GM21723 (cell line): ENCODE results near the gene FOLH1.
"Not testable (repeated sequence)": the region's sequence is repeated elsewhere in the genome, so short reads cannot be mapped to it uniquely, and the experiment has no call there.

ENCODE experiments used
- ATAC-seq: cut with Tn5 transposase; IDR thresholded peaks from one replicate; pipeline ENCODE4 v1.9.1; 2021; ENCODE audit warnings: mild to moderate bottlenecking, moderate library complexity; ENCODE audit not compliant: unreplicated experiment

Gene FOLH1

GRCh38 chr11:49184756-49185155 is 23.6 kb downstream of the FOLH1 start:
- ATAC-seq = not testable (repeated sequence)

GRCh38 chr11:49177936-49178335 is 30.5 kb downstream of the FOLH1 start:
- ATAC-seq = not testable (repeated sequence)

GRCh38 chr11:49175378-49175777 is 33.0 kb downstream of the FOLH1 start:
- ATAC-seq = not testable (repeated sequence)

- ATAC-seq = not testable (repeated sequence)
These were observed 33.6 kb downstream of the FOLH1 start for GRCh38 chr11:49174691-49175366.

GRCh38 chr11:49171613-49172012 is 36.8 kb downstream of the FOLH1 start:
- ATAC-seq = not testable (repeated sequence)

- ATAC-seq = not testable (repeated sequence)
These were observed 38.8 kb downstream of the FOLH1 start for GRCh38 chr11:49169579-49169978.

GRCh38 chr11:49168992-49169391 is 39.4 kb downstream of the FOLH1 start:
- not testable (repeated sequence) for ATAC-seq

GRCh38 chr11:49151211-49151610 is 57.2 kb downstream of the FOLH1 start:
- ATAC-seq = no peak

- not testable (repeated sequence) for ATAC-seq
These were observed 106.0 kb downstream of the FOLH1 start for GRCh38 chr11:49102356-49102755.
